Activated CD4-positive, alpha-beta memory T cell treated with anti-CD3 and anti-CD28 coated beads for 36 hours (primary cell): Measurements from ENCODE around the gene ATXN7L3B. TPM values are rescaled to one million over a fixed set of nuclear protein-coding genes. Genes with fewer than 3 reads are reported as not detected.

Experiments
- CTCF ChIA-PET: fragments of 350-600 bp; sonication (Branson Sonifier 250); formaldehyde crosslinking; loops from one replicate; lab custom pipeline; 2021; ENCODE audit warnings: antibody characterized with exemption, inconsistent platforms; lab: Charles Lee
- POLR2A ChIA-PET: fragments of 350-600 bp; sonication (Branson Sonifier 250); formaldehyde crosslinking; loops from one replicate; lab custom pipeline; 2021; ENCODE audit warnings: antibody characterized with exemption; lab: Charles Lee
- DNase-seq: peaks from one replicate; pipeline ENCODE4 v3.0.0-alpha.2; 2020
- H3K27ac Mint-ChIP-seq: one replicate; pipeline ENCODE4 v1.8.0; 2021; ENCODE audit warnings: mixed read lengths
- H3K27me3 Mint-ChIP-seq: one replicate; pipeline ENCODE4 v1.8.0; 2021; ENCODE audit warnings: mixed read lengths
- H3K36me3 Mint-ChIP-seq: one replicate; pipeline ENCODE4 v1.8.0; 2021; ENCODE audit warnings: mixed read lengths
- H3K4me1 Mint-ChIP-seq: one replicate; pipeline ENCODE4 v1.8.0; 2021; ENCODE audit warnings: low read depth, mixed read lengths
- H3K4me3 Mint-ChIP-seq: one replicate; pipeline ENCODE4 v1.8.0; 2021; ENCODE audit warnings: mild to moderate bottlenecking, mixed read lengths
- H3K9me3 Mint-ChIP-seq: one replicate; pipeline ENCODE4 v1.8.0; 2021; ENCODE audit warnings: mixed read lengths
- intact Hi-C: fragments of 100-400 bp; cut with micrococcal nuclease; formaldehyde crosslinking; loops from one replicate; pipeline ENCODE4 v1.15.1; 2023
- total RNA-seq, 2 experiments: library from RNA; stranded (reverse); gene quantifications; one replicate each; pipeline ENCODE4 v1.2.3, GENCODE V29; 2021

The ATXN7L3B gene
- total RNA-seq, 2 experiments from 2014 or later, result 16.7 to 17.0 TPM

GRCh38 chr12:74559728-74560127, 22.1 kb downstream of the ATXN7L3B start:
- ChIA-PET CTCF (no interaction called here), POLR2A (no interaction called here)
- H3K27ac Mint-ChIP-seq, result no peak overlapping the region
- intact Hi-C loops, result no loop called here
- no peaks in the 10 kb centered on the region for H3K4me1 Mint-ChIP-seq
- H3K9me3 Mint-ChIP-seq, result no peaks in the 10 kb centered on the region
- H3K27me3 Mint-ChIP-seq, result no peaks in the 10 kb centered on the region
- H3K36me3 Mint-ChIP-seq, result no peaks in the 10 kb centered on the region
- no peak for DNase-seq
- H3K4me3 Mint-ChIP-seq, result no peak overlapping the region

GRCh38 chr12:74563927-74564326, 26.3 kb downstream of the ATXN7L3B start:
- H3K4me1 Mint-ChIP-seq, result no peaks in the 10 kb centered on the region
- no peak overlapping the region for H3K4me3 Mint-ChIP-seq
- no peaks in the 10 kb centered on the region for H3K36me3 Mint-ChIP-seq
- H3K27me3 Mint-ChIP-seq, result no peaks in the 10 kb centered on the region
- ChIA-PET POLR2A (no interaction called here), CTCF (no interaction called here)
- no peak for DNase-seq
- H3K27ac Mint-ChIP-seq, result no peak overlapping the region
- no peaks in the 10 kb centered on the region for H3K9me3 Mint-ChIP-seq
- intact Hi-C loops, result no loop called here

GRCh38 chr12:74578486-74578885, 40.9 kb downstream of the ATXN7L3B start:
- ChIA-PET CTCF (no interaction called here), POLR2A (no interaction called here)
- intact Hi-C loops, result no loop called here
- no peak overlapping the region for H3K4me3 Mint-ChIP-seq
- no peaks in the 10 kb centered on the region for H3K9me3 Mint-ChIP-seq
- H3K36me3 Mint-ChIP-seq, result no peaks in the 10 kb centered on the region
- no peak for DNase-seq
- no peak overlapping the region for H3K27ac Mint-ChIP-seq
- no peaks in the 10 kb centered on the region for H3K4me1 Mint-ChIP-seq
- peaks cover 6% of the 10 kb centered on the region for H3K27me3 Mint-ChIP-seq

- H3K27ac Mint-ChIP-seq, result no peak overlapping the region
- H3K4me1 Mint-ChIP-seq, result no peaks in the 10 kb centered on the region
- ChIA-PET POLR2A (no interaction called here), CTCF (no interaction called here)
- no peak for DNase-seq
- H3K9me3 Mint-ChIP-seq, result no peaks in the 10 kb centered on the region
- H3K27me3 Mint-ChIP-seq, result peaks cover 4% of the 10 kb centered on the region
- no peak overlapping the region for H3K4me3 Mint-ChIP-seq
- intact Hi-C loops, result no loop called here
- no peaks in the 10 kb centered on the region for H3K36me3 Mint-ChIP-seq
Measured at GRCh38 chr12:74579446-74579845, 41.8 kb downstream of the ATXN7L3B start.

GRCh38 chr12:74579981-74580380, 42.3 kb downstream of the ATXN7L3B start:
- Mint-ChIP-seq H3K36me3 (no peaks in the 10 kb centered on the region), H3K4me3 (no peak overlapping the region), H3K27me3 (peaks cover 4% of the 10 kb centered on the region), H3K9me3 (no peaks in the 10 kb centered on the region), H3K27ac (no peak overlapping the region), H3K4me1 (no peaks in the 10 kb centered on the region)
- intact Hi-C loops, result no loop called here
- no peak for DNase-seq
- CTCF ChIA-PET, result no interaction called here
- POLR2A ChIA-PET, result no interaction called here

GRCh38 chr12:74581439-74581838, 43.8 kb downstream of the ATXN7L3B start:
- H3K27me3 Mint-ChIP-seq, result peaks cover 4% of the 10 kb centered on the region
- CTCF ChIA-PET, result no interaction called here
- no peaks in the 10 kb centered on the region for H3K4me1 Mint-ChIP-seq
- POLR2A ChIA-PET, result no interaction called here
- DNase-seq, result no peak
- H3K4me3 Mint-ChIP-seq, result no peak overlapping the region
- intact Hi-C loops, result no loop called here
- H3K9me3 Mint-ChIP-seq, result no peaks in the 10 kb centered on the region
- H3K36me3 Mint-ChIP-seq, result no peaks in the 10 kb centered on the region
- H3K27ac Mint-ChIP-seq, result no peak overlapping the region

- Mint-ChIP-seq H3K9me3 (no peaks in the 10 kb centered on the region), H3K27ac (no peak overlapping the region), H3K4me3 (no peak overlapping the region), H3K4me1 (no peaks in the 10 kb centered on the region), H3K27me3 (peaks cover 3% of the 10 kb centered on the region), H3K36me3 (no peaks in the 10 kb centered on the region)
- intact Hi-C loops, result no loop called here
- ChIA-PET POLR2A (no interaction called here), CTCF (no interaction called here)
- DNase-seq, result no peak
Measured at GRCh38 chr12:74584483-74585062, 46.9 kb downstream of the ATXN7L3B start.

- Mint-ChIP-seq H3K27ac (no peak overlapping the region), H3K4me3 (no peak overlapping the region), H3K4me1 (no peaks in the 10 kb centered on the region), H3K36me3 (no peaks in the 10 kb centered on the region), H3K27me3 (no peaks in the 10 kb centered on the region), H3K9me3 (no peaks in the 10 kb centered on the region)
- POLR2A ChIA-PET, result no interaction called here
- no peak for DNase-seq
- intact Hi-C loops, result no loop called here
- CTCF ChIA-PET, result no interaction called here
Measured at GRCh38 chr12:74586251-74586650, 48.6 kb downstream of the ATXN7L3B start.
